ENCODE data around the gene PIGM. TPM values are rescaled to one million over a fixed set of nuclear protein-coding genes. Genes with fewer than 3 reads are reported as not detected.

Gene PIGM
- total RNA-seq, 4 donors from 2014 or later = 3.2 to 8.2 (median 4.9) TPM

GRCh38 chr1:160045653-160046052 lies 13.9 kb upstream of the PIGM start:
- intact Hi-C loops (cut with DNase I; ENCODE audit: low total_unique reads) = loop anchor here (2.0 kb wide), 1 partner anchor 39 kb away; no protein-coding TSS in a partner anchor
- Histone ChIP-seq H3K4me3 (no peak overlapping the region), H3K4me1 (peaks cover 6 to 16% (median 12%) of the 10 kb centered on the region in 4 donors), H3K27ac (no peak overlapping the region), H3K36me3 (no peaks in the 10 kb centered on the region), H3K9me3 (no peaks in the 10 kb centered on the region), H3K27me3 (no peaks in the 10 kb centered on the region)
- TF ChIP-seq EP300 (IDR thresholded peaks at IDR 0.05; ENCODE audit: low read depth) (no peak), POLR2AphosphoS5 (IDR thresholded peaks at IDR 0.05) (no peak), POLR2A (IDR thresholded peaks at IDR 0.05) (no peak)
- TF ChIP-seq, protein P1, sequence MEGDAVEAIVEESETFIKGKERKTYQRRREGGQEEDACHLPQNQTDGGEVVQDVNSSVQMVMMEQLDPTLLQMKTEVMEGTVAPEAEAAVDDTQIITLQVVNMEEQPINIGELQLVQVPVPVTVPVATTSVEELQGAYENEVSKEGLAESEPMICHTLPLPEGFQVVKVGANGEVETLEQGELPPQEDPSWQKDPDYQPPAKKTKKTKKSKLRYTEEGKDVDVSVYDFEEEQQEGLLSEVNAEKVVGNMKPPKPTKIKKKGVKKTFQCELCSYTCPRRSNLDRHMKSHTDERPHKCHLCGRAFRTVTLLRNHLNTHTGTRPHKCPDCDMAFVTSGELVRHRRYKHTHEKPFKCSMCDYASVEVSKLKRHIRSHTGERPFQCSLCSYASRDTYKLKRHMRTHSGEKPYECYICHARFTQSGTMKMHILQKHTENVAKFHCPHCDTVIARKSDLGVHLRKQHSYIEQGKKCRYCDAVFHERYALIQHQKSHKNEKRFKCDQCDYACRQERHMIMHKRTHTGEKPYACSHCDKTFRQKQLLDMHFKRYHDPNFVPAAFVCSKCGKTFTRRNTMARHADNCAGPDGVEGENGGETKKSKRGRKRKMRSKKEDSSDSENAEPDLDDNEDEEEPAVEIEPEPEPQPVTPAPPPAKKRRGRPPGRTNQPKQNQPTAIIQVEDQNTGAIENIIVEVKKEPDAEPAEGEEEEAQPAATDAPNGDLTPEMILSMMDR (IDR thresholded peaks at IDR 0.05) = no peak
- WGBS, 2 donors (ENCODE audit: low coverage in 1 of 2) = 36 to 41% methylated on average over 2 of the region's 2 CpGs
- DNase-seq = no peak
- in situ Hi-C loops (cut with MboI; ENCODE audit: low pct_ligation_motif_present in 1 of 4, low pct_unique_long_range_greater_than_20kb in 1 of 4, low sequenced_read_pairs in 3 of 4) = no loop called here

DNA sequence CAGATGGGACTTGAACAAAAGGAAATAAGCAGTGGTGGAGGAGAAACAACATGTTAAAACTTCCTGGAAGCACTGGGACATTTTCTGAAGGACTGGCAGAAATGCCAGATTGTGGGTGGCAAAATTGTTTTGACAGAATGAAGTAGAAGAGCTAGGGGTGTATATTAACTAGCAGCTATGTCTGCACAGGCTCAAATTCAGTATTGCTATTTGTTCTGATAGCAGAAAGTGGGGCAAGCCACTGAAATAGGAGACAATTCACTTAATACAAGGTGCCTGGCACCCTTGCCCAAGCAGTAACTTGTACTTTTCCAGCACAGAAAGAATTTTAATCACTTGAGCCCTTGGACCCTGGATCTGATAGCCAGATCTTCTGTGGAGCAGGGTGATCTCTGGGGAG lies 11.8 kb upstream of the PIGM start:
- in situ Hi-C loops (cut with MboI; ENCODE audit: low pct_ligation_motif_present in 1 of 4, low pct_unique_long_range_greater_than_20kb in 1 of 4, low sequenced_read_pairs in 3 of 4) = no loop called here
- Histone ChIP-seq H3K9me3 (no peaks in the 10 kb centered on the region), H3K27ac (no peak overlapping the region), H3K36me3 (no peaks in the 10 kb centered on the region), H3K4me1 (peaks cover 6 to 16% (median 12%) of the 10 kb centered on the region in 4 donors), H3K4me3 (no peak overlapping the region), H3K27me3 (no peaks in the 10 kb centered on the region)
- TF ChIP-seq POLR2AphosphoS5 (IDR thresholded peaks at IDR 0.05) = no peak
- TF ChIP-seq EP300 (IDR thresholded peaks at IDR 0.05; ENCODE audit: low read depth) = no peak
- TF ChIP-seq, protein P1 (IDR thresholded peaks at IDR 0.05) = no peak
- TF ChIP-seq POLR2A (IDR thresholded peaks at IDR 0.05) = no peak
- no peak for DNase-seq
- intact Hi-C loops (cut with DNase I; ENCODE audit: low total_unique reads) = no loop called here

DNA sequence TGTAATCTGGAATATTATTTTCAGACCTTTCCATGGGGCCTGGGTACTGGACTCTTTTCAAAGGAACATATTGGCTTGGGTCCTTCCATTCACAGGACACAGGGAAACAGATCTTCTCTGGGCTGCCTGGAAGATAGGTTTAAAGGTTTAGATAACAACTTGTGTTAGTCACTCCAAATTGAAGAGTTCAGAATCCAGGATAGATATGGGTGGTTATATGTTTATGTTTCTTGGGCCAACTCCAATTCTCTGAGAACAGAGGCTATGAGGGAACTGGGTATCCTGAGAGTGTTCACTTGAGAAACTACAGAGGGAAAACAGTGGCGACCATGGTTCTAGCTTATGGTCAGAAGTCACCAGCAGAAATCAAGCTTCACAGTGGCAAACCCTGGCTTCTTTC lies 8.7 kb upstream of the PIGM start:
- no peak overlapping the region for H3K4me3 ChIP-seq
- 94 to 100% methylated on average over 1 of the region's 1 CpG for WGBS, 2 donors (ENCODE audit: low coverage in 1 of 2)
- no peaks in the 10 kb centered on the region for H3K4me1 ChIP-seq
- no peak for DNase-seq
- H3K36me3 ChIP-seq = no peaks in the 10 kb centered on the region
- no peaks in the 10 kb centered on the region for H3K9me3 ChIP-seq
- H3K27ac ChIP-seq = no peak overlapping the region
- TF ChIP-seq, protein P1 (IDR thresholded peaks at IDR 0.05) = no peak
- TF ChIP-seq POLR2A (IDR thresholded peaks at IDR 0.05) (no peak), EP300 (IDR thresholded peaks at IDR 0.05; ENCODE audit: low read depth) (no peak), POLR2AphosphoS5 (IDR thresholded peaks at IDR 0.05) (no peak)
- in situ Hi-C loops (cut with MboI; ENCODE audit: low pct_ligation_motif_present in 1 of 4, low pct_unique_long_range_greater_than_20kb in 1 of 4, low sequenced_read_pairs in 3 of 4) = no loop called here
- intact Hi-C loops (cut with DNase I; ENCODE audit: low total_unique reads) = no loop called here
- no peaks in the 10 kb centered on the region for H3K27me3 ChIP-seq

GRCh38 chr1:160032165-160032820 lies 503 bp upstream of the PIGM start:
- peak overlapping the region; percentile 81 to 87 (median 82) for H3K27ac ChIP-seq
- no peaks in the 10 kb centered on the region for H3K9me3 ChIP-seq
- 1 to 10% methylated on average over 7 to 18 of the region's 18 CpGs for WGBS, 2 donors (ENCODE audit: low coverage in 1 of 2)
- intact Hi-C loops (cut with DNase I; ENCODE audit: low total_unique reads) (no loop called here), in situ Hi-C loops (cut with MboI; ENCODE audit: low pct_ligation_motif_present in 1 of 4, low pct_unique_long_range_greater_than_20kb in 1 of 4, low sequenced_read_pairs in 3 of 4) (no loop called here)
- peak overlapping the region; percentile 51 to 83 (median 68) for H3K4me3 ChIP-seq
- DNase-seq = peak; percentile 16
- no peaks in the 10 kb centered on the region for H3K36me3 ChIP-seq
- peaks cover 6 to 21% (median 16%) of the 10 kb centered on the region in 4 donors for H3K4me1 ChIP-seq
- TF ChIP-seq EP300 (IDR thresholded peaks at IDR 0.05; ENCODE audit: low read depth) = no peak
- TF ChIP-seq, protein P1 (IDR thresholded peaks at IDR 0.05) = no peak
- TF ChIP-seq POLR2A (IDR thresholded peaks at IDR 0.05) = no peak
- TF ChIP-seq POLR2AphosphoS5 (IDR thresholded peaks at IDR 0.05) = no peak
- no peaks in the 10 kb centered on the region for H3K27me3 ChIP-seq

Measured in transverse colon (tissue), 4 donors.